ENCODE results near the gene TP53I11.

Gene TP53I11

DNA sequence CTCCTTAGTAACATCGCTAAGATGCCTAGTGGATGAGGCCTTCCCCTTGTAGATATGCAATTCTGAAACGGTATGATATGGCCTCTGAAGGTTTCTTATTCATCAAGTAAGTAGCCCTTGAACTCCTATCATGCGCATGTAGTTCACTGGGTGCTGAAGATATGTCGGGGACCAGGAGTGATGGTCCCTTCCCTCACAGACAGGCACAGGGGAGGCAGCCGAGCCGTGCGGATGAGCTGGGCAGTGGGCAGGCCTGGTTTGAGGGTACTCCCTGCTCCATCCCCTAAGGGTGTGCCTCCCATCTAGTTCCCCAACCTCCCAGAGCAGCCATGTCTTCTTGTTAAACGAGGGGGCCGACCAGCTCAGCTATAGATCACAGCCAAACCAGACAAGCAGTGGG is 40.1 kb downstream of the TP53I11 start:
- TF ChIP-seq, protein P1, sequence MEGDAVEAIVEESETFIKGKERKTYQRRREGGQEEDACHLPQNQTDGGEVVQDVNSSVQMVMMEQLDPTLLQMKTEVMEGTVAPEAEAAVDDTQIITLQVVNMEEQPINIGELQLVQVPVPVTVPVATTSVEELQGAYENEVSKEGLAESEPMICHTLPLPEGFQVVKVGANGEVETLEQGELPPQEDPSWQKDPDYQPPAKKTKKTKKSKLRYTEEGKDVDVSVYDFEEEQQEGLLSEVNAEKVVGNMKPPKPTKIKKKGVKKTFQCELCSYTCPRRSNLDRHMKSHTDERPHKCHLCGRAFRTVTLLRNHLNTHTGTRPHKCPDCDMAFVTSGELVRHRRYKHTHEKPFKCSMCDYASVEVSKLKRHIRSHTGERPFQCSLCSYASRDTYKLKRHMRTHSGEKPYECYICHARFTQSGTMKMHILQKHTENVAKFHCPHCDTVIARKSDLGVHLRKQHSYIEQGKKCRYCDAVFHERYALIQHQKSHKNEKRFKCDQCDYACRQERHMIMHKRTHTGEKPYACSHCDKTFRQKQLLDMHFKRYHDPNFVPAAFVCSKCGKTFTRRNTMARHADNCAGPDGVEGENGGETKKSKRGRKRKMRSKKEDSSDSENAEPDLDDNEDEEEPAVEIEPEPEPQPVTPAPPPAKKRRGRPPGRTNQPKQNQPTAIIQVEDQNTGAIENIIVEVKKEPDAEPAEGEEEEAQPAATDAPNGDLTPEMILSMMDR (IDR thresholded peaks at IDR 0.05; ENCODE audit: unreplicated experiment in 3 of 3), result no peak
- Mint-ChIP-seq H3K4me1 (peaks cover 19% of the 10 kb centered on the region), H3K9me3 (no peaks in the 10 kb centered on the region), H3K27me3 (ENCODE audit: low read depth) (peaks cover 11% of the 10 kb centered on the region), H3K36me3 (ENCODE audit: low read depth) (no peaks in the 10 kb centered on the region), H3K4me3 (no peak overlapping the region), H3K27ac (peak overlapping the region in 1 of 3 experiments; percentile 61)

DNA sequence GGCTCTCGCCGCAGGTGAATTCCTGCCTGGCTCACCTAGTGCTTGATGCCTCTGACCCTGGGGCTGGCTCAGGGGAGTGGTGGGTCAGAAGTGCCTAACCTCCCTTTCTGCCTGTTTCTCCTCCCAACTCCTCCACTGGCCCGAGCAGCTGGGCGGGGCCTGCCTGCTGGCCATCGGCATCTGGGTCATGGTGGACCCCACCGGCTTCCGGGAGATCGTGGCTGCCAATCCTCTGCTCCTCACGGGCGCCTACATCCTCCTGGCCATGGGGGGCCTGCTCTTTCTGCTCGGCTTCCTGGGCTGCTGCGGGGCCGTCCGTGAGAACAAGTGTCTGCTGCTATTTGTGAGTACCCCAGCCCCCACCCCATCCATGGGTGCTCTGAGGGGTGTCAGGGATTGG is 41.1 kb downstream of the TP53I11 start:
- peaks cover 19% of the 10 kb centered on the region for H3K4me1 Mint-ChIP-seq
- H3K9me3 Mint-ChIP-seq, result no peaks in the 10 kb centered on the region
- no peaks in the 10 kb centered on the region for H3K36me3 Mint-ChIP-seq (ENCODE audit: low read depth)
- peaks cover 11% of the 10 kb centered on the region for H3K27me3 Mint-ChIP-seq (ENCODE audit: low read depth)
- H3K4me3 Mint-ChIP-seq, result no peak overlapping the region
- H3K27ac Mint-ChIP-seq, result no peak overlapping the region
- TF ChIP-seq, protein P1 (IDR thresholded peaks at IDR 0.05; ENCODE audit: unreplicated experiment in 3 of 3), result no peak

- TF ChIP-seq, protein P1 (IDR thresholded peaks at IDR 0.05; ENCODE audit: unreplicated experiment in 3 of 3), result no peak
- Mint-ChIP-seq H3K27me3 (ENCODE audit: low read depth) (peaks cover 11% of the 10 kb centered on the region), H3K27ac (no peak overlapping the region), H3K4me3 (no peak overlapping the region), H3K36me3 (ENCODE audit: low read depth) (no peaks in the 10 kb centered on the region), H3K9me3 (no peaks in the 10 kb centered on the region), H3K4me1 (peaks cover 10% of the 10 kb centered on the region)
Measured at GRCh38 chr11:44906649-44907048, 44.0 kb downstream of the TP53I11 start.

DNA sequence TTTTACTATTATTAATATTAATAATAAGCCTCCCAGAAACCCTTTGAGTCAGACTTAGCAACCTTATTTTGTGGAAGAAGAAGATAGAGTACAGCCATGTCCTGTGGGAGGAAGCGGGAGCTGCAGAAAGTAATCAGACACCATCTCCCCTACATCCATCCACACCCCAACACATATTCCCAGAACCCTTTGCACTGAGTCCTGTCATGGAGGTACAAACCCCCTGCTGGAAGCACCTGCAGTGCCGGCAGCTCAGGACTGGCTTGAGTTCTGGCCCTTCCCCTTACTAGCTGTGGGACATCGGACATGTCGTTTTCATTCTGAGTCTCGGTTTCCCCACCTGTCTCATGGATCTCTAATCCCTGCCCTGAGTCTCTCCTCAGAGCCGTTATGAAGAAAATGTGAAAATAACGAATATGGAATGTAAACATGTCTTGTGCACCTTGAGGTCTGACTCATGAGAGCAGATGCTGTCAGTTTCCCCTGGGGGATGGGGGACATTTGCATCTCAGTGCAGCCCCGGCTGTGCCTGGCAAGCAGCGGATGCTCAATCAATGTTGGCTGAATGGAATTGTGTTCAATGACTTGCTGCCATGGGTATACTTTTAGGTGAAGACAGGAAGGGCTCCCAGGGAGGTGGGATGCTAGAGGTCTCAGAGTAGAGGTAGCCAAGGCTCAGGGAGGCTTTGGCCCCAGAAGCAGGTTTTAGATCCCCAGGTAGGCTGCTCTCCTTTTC is 45.4 kb downstream of the TP53I11 start:
- no peaks in the 10 kb centered on the region for H3K9me3 Mint-ChIP-seq
- no peak overlapping the region for H3K27ac Mint-ChIP-seq
- H3K4me1 Mint-ChIP-seq, result no peaks in the 10 kb centered on the region
- H3K4me3 Mint-ChIP-seq, result no peak overlapping the region
- TF ChIP-seq, protein P1 (IDR thresholded peaks at IDR 0.05; ENCODE audit: unreplicated experiment in 3 of 3), result no peak
- H3K36me3 Mint-ChIP-seq (ENCODE audit: low read depth), result no peaks in the 10 kb centered on the region
- H3K27me3 Mint-ChIP-seq (ENCODE audit: low read depth), result peaks cover 6% of the 10 kb centered on the region

DNA sequence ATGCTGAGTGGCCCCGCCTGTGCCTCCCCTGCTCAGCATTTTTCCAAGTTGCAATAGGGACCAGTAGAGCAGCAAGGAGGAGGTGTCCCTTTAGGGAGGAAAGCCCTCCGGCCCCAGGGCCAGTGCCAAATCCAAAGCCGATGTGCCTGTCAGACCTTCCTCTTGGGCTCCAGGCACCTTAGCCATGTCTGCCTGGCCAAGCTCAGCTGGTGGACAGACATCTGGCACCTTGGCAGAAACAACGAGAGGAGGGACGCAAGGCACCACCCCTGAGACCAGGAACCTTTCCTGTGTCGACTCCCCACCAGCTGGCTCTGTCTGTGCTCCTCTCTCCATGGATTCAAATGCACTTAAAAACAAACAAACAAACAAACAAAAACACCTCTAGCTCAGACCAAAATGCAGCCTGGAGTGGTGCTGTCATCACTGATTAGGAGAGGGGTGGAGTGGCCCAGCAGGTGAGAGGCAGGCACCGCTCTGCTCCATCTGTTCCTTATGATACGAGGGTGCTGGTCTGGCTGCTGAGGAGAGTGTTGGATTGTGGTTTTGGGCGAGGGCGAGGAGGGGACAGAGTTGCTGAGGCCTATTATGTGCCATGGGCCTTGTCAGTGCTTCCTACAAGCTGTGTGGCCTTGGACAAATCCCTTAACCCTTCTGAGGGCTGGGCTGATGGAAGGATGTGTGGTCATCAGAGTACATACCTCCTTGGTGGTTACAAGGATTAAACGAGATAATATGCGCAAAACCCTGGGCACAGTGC is 46.2 kb downstream of the TP53I11 start:
- H3K27ac Mint-ChIP-seq, result no peak overlapping the region
- H3K4me3 Mint-ChIP-seq, result no peak overlapping the region
- no peaks in the 10 kb centered on the region for H3K4me1 Mint-ChIP-seq
- H3K27me3 Mint-ChIP-seq (ENCODE audit: low read depth), result no peaks in the 10 kb centered on the region
- H3K9me3 Mint-ChIP-seq, result no peaks in the 10 kb centered on the region
- peaks cover 5% of the 10 kb centered on the region for H3K36me3 Mint-ChIP-seq (ENCODE audit: low read depth)
- TF ChIP-seq, protein P1 (IDR thresholded peaks at IDR 0.05; ENCODE audit: unreplicated experiment in 3 of 3), result no peak

Data from nephron (organoid).